COLO829 (cell line): ENCODE data around the gene CLEC4G.
"Not testable (repeated sequence)": the region's sequence is repeated elsewhere in the genome, so short reads cannot be mapped to it uniquely, and the experiment has no call there.

Experiments
- DNase-seq: peaks from one replicate; pipeline ENCODE4 v3.0.0; 2012; ENCODE audit warnings: low spot score

Gene CLEC4G

GRCh38 chr19:7746306-7746705 is 14.4 kb upstream of the CLEC4G start:
- not testable (repeated sequence) for DNase-seq

GRCh38 chr19:7744871-7745650 is 13.2 kb upstream of the CLEC4G start:
- DNase-seq, result no peak

GRCh38 chr19:7744199-7744786 is 12.4 kb upstream of the CLEC4G start:
- no peak for DNase-seq

GRCh38 chr19:7743425-7743841 is 11.5 kb upstream of the CLEC4G start:
- no peak for DNase-seq

GRCh38 chr19:7742991-7743390 is 11.1 kb upstream of the CLEC4G start:
- DNase-seq, result no peak

- no peak for DNase-seq
Measured at GRCh38 chr19:7742575-7742974, 10.7 kb upstream of the CLEC4G start.

- no peak for DNase-seq
Measured at GRCh38 chr19:7740682-7741054, 8.8 kb upstream of the CLEC4G start.

GRCh38 chr19:7739801-7740681 is 8.1 kb upstream of the CLEC4G start:
- no peak for DNase-seq

- no peak for DNase-seq
Measured at GRCh38 chr19:7739211-7739755, 7.4 kb upstream of the CLEC4G start.

- no peak for DNase-seq
Measured at GRCh38 chr19:7738023-7738422, 6.1 kb upstream of the CLEC4G start.

- no peak for DNase-seq
Measured at GRCh38 chr19:7737215-7737614, 5.3 kb upstream of the CLEC4G start.

- DNase-seq, result no peak
Measured at GRCh38 chr19:7736148-7736547, 4.2 kb upstream of the CLEC4G start.

- DNase-seq, result no peak
Measured at GRCh38 chr19:7734220-7735203, 2.6 kb upstream of the CLEC4G start.

- DNase-seq, result no peak
Measured at GRCh38 chr19:7733376-7733775, 1.5 kb upstream of the CLEC4G start.

- DNase-seq, result no peak
Measured at GRCh38 chr19:7731615-7732014, 295 bp downstream of the CLEC4G start.

- no peak for DNase-seq
Measured at GRCh38 chr19:7731218-7731595, 703 bp downstream of the CLEC4G start.

- no peak for DNase-seq
Measured at GRCh38 chr19:7730286-7731217, 1.4 kb downstream of the CLEC4G start.

GRCh38 chr19:7729831-7730285 is 2.1 kb downstream of the CLEC4G start:
- no peak for DNase-seq

GRCh38 chr19:7729211-7729610 is 2.7 kb downstream of the CLEC4G start:
- no peak for DNase-seq

GRCh38 chr19:7725791-7726190 is 6.1 kb downstream of the CLEC4G start:
- no peak for DNase-seq
